ENCODE data around the gene PHOX2B.
"Not testable (repeated sequence)": the region's sequence is repeated elsewhere in the genome, so short reads cannot be mapped to it uniquely, and the experiment has no call there.

Gene PHOX2B

GRCh38 chr4:41719417-41719816 is 29.1 kb downstream of the PHOX2B start:
- DNase-seq (ENCODE audit: insufficient read length, low spot score), result no peak
- no peak for FAIRE-seq
- no peak for TF ChIP-seq SPI1 (IDR thresholded peaks at IDR 0.05; ENCODE audit: low read depth, low read length)
- no peak for TF ChIP-seq PAX5 (IDR thresholded peaks at IDR 0.05; ENCODE audit: insufficient read depth, low read length, severe bottlenecking)
- TF ChIP-seq POLR2AphosphoS5 (IDR thresholded peaks at IDR 0.05; ENCODE audit: low read depth, low read length), result no peak
- no peak for TF ChIP-seq POU2F2 (IDR thresholded peaks at IDR 0.05; ENCODE audit: low read depth, low read length)
- no peak for TF ChIP-seq POLR2A (IDR thresholded peaks at IDR 0.05; ENCODE audit: low read depth, low read length)
- no peak for TF ChIP-seq TAF1 (IDR thresholded peaks at IDR 0.05; ENCODE audit: low read depth, low read length)

- TF ChIP-seq POLR2AphosphoS5 (IDR thresholded peaks at IDR 0.05; ENCODE audit: low read depth, low read length), result no peak
- TF ChIP-seq POLR2A (IDR thresholded peaks at IDR 0.05; ENCODE audit: low read depth, low read length), result no peak
- TF ChIP-seq SPI1 (IDR thresholded peaks at IDR 0.05; ENCODE audit: low read depth, low read length), result no peak
- no peak for TF ChIP-seq PAX5 (IDR thresholded peaks at IDR 0.05; ENCODE audit: insufficient read depth, low read length, severe bottlenecking)
- TF ChIP-seq POU2F2 (IDR thresholded peaks at IDR 0.05; ENCODE audit: low read depth, low read length), result no peak
- TF ChIP-seq TAF1 (IDR thresholded peaks at IDR 0.05; ENCODE audit: low read depth, low read length), result no peak
- no peak for DNase-seq (ENCODE audit: insufficient read length, low spot score)
- FAIRE-seq, result no peak
These were observed 29.6 kb downstream of the PHOX2B start for GRCh38 chr4:41718907-41719306.

- no peak for DNase-seq (ENCODE audit: insufficient read length, low spot score)
- no peak for FAIRE-seq
- TF ChIP-seq POLR2AphosphoS5 (IDR thresholded peaks at IDR 0.05; ENCODE audit: low read depth, low read length), result no peak
- TF ChIP-seq SPI1 (IDR thresholded peaks at IDR 0.05; ENCODE audit: low read depth, low read length), result no peak
- TF ChIP-seq PAX5 (IDR thresholded peaks at IDR 0.05; ENCODE audit: insufficient read depth, low read length, severe bottlenecking), result no peak
- no peak for TF ChIP-seq POLR2A (IDR thresholded peaks at IDR 0.05; ENCODE audit: low read depth, low read length)
- no peak for TF ChIP-seq TAF1 (IDR thresholded peaks at IDR 0.05; ENCODE audit: low read depth, low read length)
- TF ChIP-seq POU2F2 (IDR thresholded peaks at IDR 0.05; ENCODE audit: low read depth, low read length), result no peak
These were observed 33.4 kb downstream of the PHOX2B start for GRCh38 chr4:41715155-41715554.

- no peak for FAIRE-seq
- DNase-seq (ENCODE audit: insufficient read length, low spot score), result no peak
- TF ChIP-seq SPI1 (IDR thresholded peaks at IDR 0.05; ENCODE audit: low read depth, low read length) (no peak), PAX5 (IDR thresholded peaks at IDR 0.05; ENCODE audit: insufficient read depth, low read length, severe bottlenecking) (no peak), POU2F2 (IDR thresholded peaks at IDR 0.05; ENCODE audit: low read depth, low read length) (no peak), POLR2AphosphoS5 (IDR thresholded peaks at IDR 0.05; ENCODE audit: low read depth, low read length) (no peak), TAF1 (IDR thresholded peaks at IDR 0.05; ENCODE audit: low read depth, low read length) (no peak), POLR2A (IDR thresholded peaks at IDR 0.05; ENCODE audit: low read depth, low read length) (no peak)
These were observed 34.0 kb downstream of the PHOX2B start for GRCh38 chr4:41714364-41715000.

- DNase-seq (ENCODE audit: insufficient read length, low spot score) (no peak), FAIRE-seq (no peak)
- no peak for TF ChIP-seq POLR2A (IDR thresholded peaks at IDR 0.05; ENCODE audit: low read depth, low read length)
- TF ChIP-seq SPI1 (IDR thresholded peaks at IDR 0.05; ENCODE audit: low read depth, low read length), result no peak
- TF ChIP-seq POLR2AphosphoS5 (IDR thresholded peaks at IDR 0.05; ENCODE audit: low read depth, low read length), result no peak
- no peak for TF ChIP-seq TAF1 (IDR thresholded peaks at IDR 0.05; ENCODE audit: low read depth, low read length)
- no peak for TF ChIP-seq POU2F2 (IDR thresholded peaks at IDR 0.05; ENCODE audit: low read depth, low read length)
- no peak for TF ChIP-seq PAX5 (IDR thresholded peaks at IDR 0.05; ENCODE audit: insufficient read depth, low read length, severe bottlenecking)
These were observed 34.8 kb downstream of the PHOX2B start for GRCh38 chr4:41713768-41714167.

GRCh38 chr4:41712425-41712824 is 36.1 kb downstream of the PHOX2B start:
- no peak for TF ChIP-seq POLR2AphosphoS5 (IDR thresholded peaks at IDR 0.05; ENCODE audit: low read depth, low read length)
- no peak for TF ChIP-seq TAF1 (IDR thresholded peaks at IDR 0.05; ENCODE audit: low read depth, low read length)
- TF ChIP-seq POLR2A (IDR thresholded peaks at IDR 0.05; ENCODE audit: low read depth, low read length), result no peak
- no peak for TF ChIP-seq POU2F2 (IDR thresholded peaks at IDR 0.05; ENCODE audit: low read depth, low read length)
- no peak for TF ChIP-seq SPI1 (IDR thresholded peaks at IDR 0.05; ENCODE audit: low read depth, low read length)
- no peak for TF ChIP-seq PAX5 (IDR thresholded peaks at IDR 0.05; ENCODE audit: insufficient read depth, low read length, severe bottlenecking)
- DNase-seq (ENCODE audit: insufficient read length, low spot score) (no peak), FAIRE-seq (no peak)

- DNase-seq (ENCODE audit: insufficient read length, low spot score); FAIRE-seq: not testable (repeated sequence)
These were observed 36.9 kb downstream of the PHOX2B start for GRCh38 chr4:41711654-41712053.

- DNase-seq (ENCODE audit: insufficient read length, low spot score) (no peak), FAIRE-seq (no peak)
- no peak for TF ChIP-seq TAF1 (IDR thresholded peaks at IDR 0.05; ENCODE audit: low read depth, low read length)
- no peak for TF ChIP-seq POLR2A (IDR thresholded peaks at IDR 0.05; ENCODE audit: low read depth, low read length)
- no peak for TF ChIP-seq SPI1 (IDR thresholded peaks at IDR 0.05; ENCODE audit: low read depth, low read length)
- no peak for TF ChIP-seq POLR2AphosphoS5 (IDR thresholded peaks at IDR 0.05; ENCODE audit: low read depth, low read length)
- TF ChIP-seq PAX5 (IDR thresholded peaks at IDR 0.05; ENCODE audit: insufficient read depth, low read length, severe bottlenecking), result no peak
- TF ChIP-seq POU2F2 (IDR thresholded peaks at IDR 0.05; ENCODE audit: low read depth, low read length), result no peak
These were observed 38.6 kb downstream of the PHOX2B start for GRCh38 chr4:41709844-41710481.

- TF ChIP-seq POU2F2 (IDR thresholded peaks at IDR 0.05; ENCODE audit: low read depth, low read length) (no peak), POLR2A (IDR thresholded peaks at IDR 0.05; ENCODE audit: low read depth, low read length) (no peak), PAX5 (IDR thresholded peaks at IDR 0.05; ENCODE audit: insufficient read depth, low read length, severe bottlenecking) (no peak)
- FAIRE-seq (no peak), DNase-seq (ENCODE audit: insufficient read length, low spot score) (no peak)
These were observed 44.7 kb downstream of the PHOX2B start for GRCh38 chr4:41703785-41704184.

GRCh38 chr4:41702770-41703169 is 45.8 kb downstream of the PHOX2B start:
- FAIRE-seq (no peak), DNase-seq (ENCODE audit: insufficient read length, low spot score) (no peak)
- TF ChIP-seq POLR2A (IDR thresholded peaks at IDR 0.05; ENCODE audit: low read depth, low read length) (no peak), POLR2AphosphoS5 (IDR thresholded peaks at IDR 0.05; ENCODE audit: low read depth, low read length) (no peak), POU2F2 (IDR thresholded peaks at IDR 0.05; ENCODE audit: low read depth, low read length) (no peak), TAF1 (IDR thresholded peaks at IDR 0.05; ENCODE audit: low read depth, low read length) (no peak), PAX5 (IDR thresholded peaks at IDR 0.05; ENCODE audit: insufficient read depth, low read length, severe bottlenecking) (no peak), SPI1 (IDR thresholded peaks at IDR 0.05; ENCODE audit: low read depth, low read length) (no peak)
